ENCODE measurements around the gene CADM1.

DNA sequence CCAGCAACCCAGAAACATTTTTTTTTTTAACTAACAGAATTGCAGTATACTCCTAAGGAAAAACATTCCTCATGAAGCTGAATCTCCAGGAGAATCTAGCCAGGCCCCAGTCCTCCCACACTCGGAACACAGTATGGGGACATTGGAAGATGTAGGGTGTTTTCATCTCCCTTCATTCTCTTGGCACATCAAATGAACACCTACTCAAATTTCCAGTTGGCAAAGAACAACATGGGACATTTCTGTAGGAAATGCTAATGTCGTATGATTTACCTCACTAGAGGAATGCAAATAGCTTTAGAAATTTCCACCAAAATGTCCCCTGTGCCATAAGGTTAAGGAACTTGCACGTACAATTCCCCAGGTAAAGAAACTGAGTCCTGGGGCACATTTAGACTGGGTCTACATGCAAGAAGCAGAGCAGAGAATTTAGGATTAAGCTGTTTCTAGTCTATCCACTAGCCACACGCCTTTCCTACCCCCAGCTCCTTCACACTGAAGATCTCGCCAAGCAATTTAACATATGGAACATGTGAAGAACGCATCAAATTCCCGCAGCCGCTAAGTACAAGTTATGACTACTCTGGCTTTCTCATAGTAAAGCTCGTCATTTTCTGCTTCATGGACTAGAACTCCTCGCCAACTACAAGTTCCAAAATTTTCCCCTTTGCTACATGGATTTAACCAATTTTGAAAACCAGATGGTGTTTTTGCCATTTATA, 2.9 kb upstream of the CADM1 start:
- TF ChIP-seq POLR2A (IDR thresholded peaks at IDR 0.05) (no peak), CTCF (IDR thresholded peaks at IDR 0.05) (no peak)

Measured in stomach (tissue), 4 donors.